Psoas muscle (tissue), 8 donors: Measurements from ENCODE around the gene SUV39H2. TPM values are rescaled to one million over a fixed set of nuclear protein-coding genes. Genes with fewer than 3 reads are reported as not detected.

ENCODE experiments used
- ATAC-seq, 4 donors: fragments of 200-7000 bp; cut with Tn5 transposase; one replicate each; pipeline ENCODE4 v1.9.1; 2020; ENCODE audit warnings: moderate library complexity in 3 of 4, mild to moderate bottlenecking in 2 of 4
- DNase-seq, 2 donors: peaks; one replicate each; pipeline ENCODE4 v3.0.0-alpha.2; 2020
- H3K27ac ChIP-seq: fragments of 200-600 bp; one replicate; pipeline ENCODE4 v1.8.0; 2022
- H3K27me3 ChIP-seq, 3 donors: fragments of 200-600 bp in 1 of 3; one replicate each; pipeline versions ENCODE4 v1.6.1 to v1.8.0; 2013 to 2022; ENCODE audit warnings: low read length in 2 of 3, mild to moderate bottlenecking in 2 of 3, moderate library complexity in 1 of 3; ENCODE audit not compliant: insufficient read depth in 3 of 3
- H3K36me3 ChIP-seq, 2 donors: fragments of 200-600 bp in 1 of 2; one replicate each; pipeline versions ENCODE4 v1.6.1 to v1.8.0; 2013 to 2022; ENCODE audit warnings: low read depth in 1 of 2, mild to moderate bottlenecking in 1 of 2, moderate library complexity in 1 of 2; ENCODE audit not compliant: insufficient read depth in 1 of 2
- H3K4me1 ChIP-seq: fragments of 200-600 bp; one replicate; pipeline ENCODE4 v1.8.0; 2022
- H3K4me3 ChIP-seq: fragments of 200-600 bp; one replicate; pipeline ENCODE4 v1.8.0; 2022; ENCODE audit warnings: mild to moderate bottlenecking
- H3K9me3 ChIP-seq: fragments of 200-600 bp; one replicate; pipeline ENCODE4 v1.8.0; 2022
- WGBS, 3 donors: extraction: QIAGEN DNeasy Blood & Tissue Kit; methylation state at CpG; one replicate each; pipeline versions ENCODE4 v1.1.6 to v1.1.7; 2013; 5-methylcytosine and 5-hydroxymethylcytosine counted together
- intact Hi-C, 2 donors: fragments of 100-400 bp; cut with DNase I; formaldehyde crosslinking; loops; one replicate each; pipeline versions ENCODE4 v1.11.0 to v1.14.2; 2022
- polyA plus RNA-seq, 3 donors: library from polyadenylated mRNA; stranded (reverse); fragments of 200-250 nt; gene quantifications; one replicate each; pipeline ENCODE4 v1.2.3, GENCODE V29; 2013
- total RNA-seq, 4 donors: library from RNA; stranded (reverse); fragmentation: NEBNext Ultra II Directional in 2 of 4; extraction: Animal tissue kit (Norgen Biotek cat#: 25700) in 2 of 4; gene quantifications; one replicate each; pipeline versions ENCODE4 v1.2.1 to v1.2.4, GENCODE V29; 2021 to 2023
- TF ChIP-seq, protein P1 (sequence below): fragments of 200-600 bp; IDR thresholded peaks from one replicate; pipeline ENCODE4 v1.8.0; 2022; ENCODE audit warnings: antibody characterized with exemption
- donor health status: healthy with polysubstance abuse.
- donor health status: DM: no; HTN: no; CAD: no; lungs with moderate emphysema.
- donor health status: Bipolar disorder and iron deficiency.
- donor health status: healthy.
- donor health status: DM: yes; HTN: yes; CAD: no.
- donor health status: DM: no; HTN: no; CAD: no.
- donor health status: DM: no; HTN: no; CAD: no.
- donor health status: DM: yes; HTN: yes; CAD: no.

SUV39H2 gene
- total and polyA plus RNA-seq, 7 donors = 2.3 to 7.9 (median 5.9) TPM

DNA sequence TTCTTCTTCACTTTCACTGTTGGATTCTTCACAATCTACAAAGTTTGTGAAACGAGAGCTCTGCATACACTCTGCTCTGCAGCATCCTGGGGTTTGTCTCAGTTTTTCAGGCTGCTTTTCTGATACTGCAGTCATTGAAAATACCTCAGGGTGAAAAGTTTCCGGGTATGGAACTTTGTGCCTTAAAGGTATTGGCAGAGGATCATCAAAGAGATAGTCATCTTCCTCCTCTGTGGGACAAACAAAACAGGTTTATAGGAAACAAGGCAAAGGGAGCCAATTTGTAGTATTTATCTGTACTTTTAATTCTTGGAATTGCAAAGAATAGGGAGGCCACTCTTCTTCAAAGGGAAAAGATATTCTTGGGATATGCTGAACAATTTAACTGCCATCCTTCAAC, 30.4 kb downstream of the SUV39H2 start:
- DNase-seq (no peak), ATAC-seq (no peak)
- 92 to 96% (median 94%) methylated on average over 2 of the region's 2 CpGs for WGBS, 3 donors
- Histone ChIP-seq H3K36me3 (peaks cover 0 to 76% of the 10 kb centered on the region in 2 donors), H3K27me3 (no peaks in the 10 kb centered on the region), H3K4me3 (no peak overlapping the region), H3K4me1 (no peaks in the 10 kb centered on the region), H3K27ac (no peak overlapping the region), H3K9me3 (no peaks in the 10 kb centered on the region)
- intact Hi-C loops = no loop called here
- TF ChIP-seq, protein P1, sequence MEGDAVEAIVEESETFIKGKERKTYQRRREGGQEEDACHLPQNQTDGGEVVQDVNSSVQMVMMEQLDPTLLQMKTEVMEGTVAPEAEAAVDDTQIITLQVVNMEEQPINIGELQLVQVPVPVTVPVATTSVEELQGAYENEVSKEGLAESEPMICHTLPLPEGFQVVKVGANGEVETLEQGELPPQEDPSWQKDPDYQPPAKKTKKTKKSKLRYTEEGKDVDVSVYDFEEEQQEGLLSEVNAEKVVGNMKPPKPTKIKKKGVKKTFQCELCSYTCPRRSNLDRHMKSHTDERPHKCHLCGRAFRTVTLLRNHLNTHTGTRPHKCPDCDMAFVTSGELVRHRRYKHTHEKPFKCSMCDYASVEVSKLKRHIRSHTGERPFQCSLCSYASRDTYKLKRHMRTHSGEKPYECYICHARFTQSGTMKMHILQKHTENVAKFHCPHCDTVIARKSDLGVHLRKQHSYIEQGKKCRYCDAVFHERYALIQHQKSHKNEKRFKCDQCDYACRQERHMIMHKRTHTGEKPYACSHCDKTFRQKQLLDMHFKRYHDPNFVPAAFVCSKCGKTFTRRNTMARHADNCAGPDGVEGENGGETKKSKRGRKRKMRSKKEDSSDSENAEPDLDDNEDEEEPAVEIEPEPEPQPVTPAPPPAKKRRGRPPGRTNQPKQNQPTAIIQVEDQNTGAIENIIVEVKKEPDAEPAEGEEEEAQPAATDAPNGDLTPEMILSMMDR = no peak

DNA sequence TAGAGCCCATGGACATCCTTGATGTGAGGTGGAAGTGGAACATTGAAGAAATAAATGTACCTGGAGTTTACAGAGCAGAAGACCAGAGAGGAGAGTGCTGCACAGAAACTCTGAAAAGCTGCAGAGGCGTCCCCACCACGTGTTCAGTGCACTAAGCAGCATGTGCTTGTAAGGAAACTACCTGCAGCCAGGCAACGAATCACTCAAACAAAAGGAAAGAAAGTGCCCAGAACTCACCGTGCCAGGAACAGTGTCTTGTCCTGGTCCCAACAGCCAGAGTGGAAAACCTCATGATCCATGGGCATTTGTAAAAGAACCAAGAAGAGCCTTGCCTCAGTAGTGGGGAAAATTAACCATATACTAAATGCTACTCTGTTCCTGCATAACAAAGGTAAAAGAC, 32.3 kb downstream of the SUV39H2 start:
- H3K9me3 ChIP-seq = peaks cover 1% of the 10 kb centered on the region
- TF ChIP-seq, protein P1 = no peak
- no peak overlapping the region for H3K4me3 ChIP-seq
- DNase-seq = no peak
- WGBS, 3 donors = 96 to 97% (median 96%) methylated on average over 4 of the region's 4 CpGs
- H3K27ac ChIP-seq = no peak overlapping the region
- no peaks in the 10 kb centered on the region for H3K4me1 ChIP-seq
- intact Hi-C loops = no loop called here
- ATAC-seq = no peak
- no peaks in the 10 kb centered on the region for H3K27me3 ChIP-seq
- peaks cover 0 to 67% of the 10 kb centered on the region in 2 donors for H3K36me3 ChIP-seq

DNA sequence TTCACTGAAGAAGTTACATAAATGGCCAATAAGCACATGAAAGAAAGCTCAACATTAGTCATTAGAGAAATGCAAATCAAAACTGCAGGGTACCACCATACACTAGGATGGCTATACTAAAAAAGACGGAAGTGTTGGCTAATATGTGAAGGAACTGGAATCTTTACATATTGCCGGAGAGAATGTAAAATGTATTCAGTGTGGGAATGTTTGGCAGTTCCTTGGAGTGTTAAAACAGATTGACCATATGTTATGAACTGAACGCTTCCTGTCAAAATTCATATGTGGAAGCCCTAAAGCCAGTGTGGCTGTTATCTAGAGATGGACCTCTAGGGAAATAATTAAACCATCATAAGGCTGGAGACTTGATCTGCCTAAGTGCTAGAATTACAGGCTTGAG, 33.1 kb downstream of the SUV39H2 start:
- TF ChIP-seq, protein P1 = no peak
- ATAC-seq (no peak), DNase-seq (no peak)
- Histone ChIP-seq H3K4me3 (no peak overlapping the region), H3K27me3 (no peaks in the 10 kb centered on the region), H3K9me3 (peaks cover 10% of the 10 kb centered on the region), H3K4me1 (no peaks in the 10 kb centered on the region), H3K36me3 (peaks cover 0 to 63% of the 10 kb centered on the region in 2 donors), H3K27ac (no peak overlapping the region)
- 80 to 99% (median 99%) methylated on average over 3 of the region's 3 CpGs for WGBS, 3 donors
- intact Hi-C loops = no loop called here

DNA sequence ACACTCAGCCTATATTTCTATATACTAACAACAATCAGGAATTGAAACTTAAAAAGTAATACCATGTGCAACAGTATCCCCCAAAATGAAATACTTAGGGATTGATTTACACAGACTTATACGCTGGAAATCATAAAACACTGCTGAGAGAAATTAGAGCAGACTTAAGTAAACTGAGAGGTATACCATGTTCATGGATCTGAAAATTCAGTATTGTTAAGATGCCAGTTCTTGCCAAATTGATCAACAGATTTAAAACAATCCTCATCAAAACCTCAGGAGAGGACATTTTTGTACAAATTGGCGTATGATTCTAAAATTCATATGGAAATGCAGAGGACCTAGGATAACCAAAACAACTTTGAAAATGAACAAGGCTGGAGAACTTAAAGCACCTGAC, 37.9 kb downstream of the SUV39H2 start:
- intact Hi-C loops = no loop called here
- Histone ChIP-seq H3K4me3 (no peak overlapping the region), H3K36me3 (peaks cover 9 to 70% of the 10 kb centered on the region in 2 donors), H3K9me3 (peaks cover 20% of the 10 kb centered on the region), H3K27ac (no peak overlapping the region), H3K27me3 (no peaks in the 10 kb centered on the region), H3K4me1 (no peaks in the 10 kb centered on the region)
- WGBS, 3 donors = 83 to 86% (median 85%) methylated on average over 2 of the region's 2 CpGs
- ATAC-seq (no peak), DNase-seq (no peak)
- TF ChIP-seq, protein P1 = no peak

DNA sequence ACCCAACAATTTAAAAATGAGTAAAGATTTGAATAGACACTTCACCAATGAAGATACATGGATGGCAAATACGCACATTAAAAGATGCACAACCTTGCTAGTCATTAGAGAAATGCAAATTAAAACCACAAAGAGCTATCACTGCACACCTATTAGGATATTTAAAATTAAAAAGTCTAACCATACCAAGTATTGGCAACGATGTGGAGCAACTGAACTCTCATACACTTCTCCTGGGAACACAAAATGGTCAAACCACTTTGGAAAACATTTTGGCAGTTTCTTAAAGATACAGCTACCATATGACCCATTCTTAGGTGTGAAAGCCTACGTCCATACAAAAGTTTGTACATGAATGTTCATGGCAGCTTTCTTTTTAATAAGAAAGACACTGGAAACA, 39.2 kb downstream of the SUV39H2 start:
- intact Hi-C loops = no loop called here
- H3K4me3 ChIP-seq = no peak overlapping the region

More for the DNA sequence above, 39.2 kb downstream of the SUV39H2 start:
- WGBS, 3 donors = 96 to 98% (median 98%) methylated on average over 3 of the region's 3 CpGs
- H3K27me3 ChIP-seq = no peaks in the 10 kb centered on the region
- H3K4me1 ChIP-seq = no peaks in the 10 kb centered on the region
- H3K36me3 ChIP-seq = peaks cover 13 to 76% of the 10 kb centered on the region in 2 donors
- ATAC-seq (no peak), DNase-seq (no peak)
- H3K9me3 ChIP-seq = peaks cover 20% of the 10 kb centered on the region
- no peak overlapping the region for H3K27ac ChIP-seq
- TF ChIP-seq, protein P1 = no peak
